H4 (cell line): Measurements from ENCODE around the gene MECR. TPM values are rescaled to one million over a fixed set of nuclear protein-coding genes. Genes with fewer than 3 reads are reported as not detected.

Experiments used
- DNase-seq: peaks from one replicate; pipeline ENCODE4 v3.0.0-alpha.2; 2015; ENCODE audit warnings: low spot score
- total RNA-seq: library from RNA; depleted of rRNA; stranded (reverse); fragments of >200 nt; shearing (Covaris generic); gene quantifications from 2 replicates; pipeline ENCODE4 v1.2.3, GENCODE V29; 2014

Gene MECR
- total RNA-seq, 1 experiment from 2014 or later, result 29.0 TPM

DNA sequence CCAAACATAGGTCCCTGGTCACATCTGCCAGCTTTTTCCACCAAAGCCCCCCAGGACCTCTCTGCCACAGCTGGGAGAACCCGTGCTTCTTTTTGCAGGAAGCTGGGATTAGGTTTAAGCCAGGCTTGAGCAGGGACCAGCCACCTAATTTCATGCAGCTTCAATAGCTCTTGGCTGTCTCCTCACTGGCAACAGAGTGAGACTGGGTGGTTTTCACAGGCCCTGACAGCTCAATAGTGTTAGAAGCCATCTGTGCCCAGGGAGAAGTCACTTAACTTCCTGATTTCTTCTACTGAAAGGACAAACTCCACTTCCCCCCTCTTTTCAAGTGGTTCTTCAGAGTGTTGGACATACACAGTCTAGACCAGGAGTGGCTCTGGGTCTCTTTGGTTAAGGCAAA is 28.7 kb downstream of the MECR start:
- no peak for DNase-seq

DNA sequence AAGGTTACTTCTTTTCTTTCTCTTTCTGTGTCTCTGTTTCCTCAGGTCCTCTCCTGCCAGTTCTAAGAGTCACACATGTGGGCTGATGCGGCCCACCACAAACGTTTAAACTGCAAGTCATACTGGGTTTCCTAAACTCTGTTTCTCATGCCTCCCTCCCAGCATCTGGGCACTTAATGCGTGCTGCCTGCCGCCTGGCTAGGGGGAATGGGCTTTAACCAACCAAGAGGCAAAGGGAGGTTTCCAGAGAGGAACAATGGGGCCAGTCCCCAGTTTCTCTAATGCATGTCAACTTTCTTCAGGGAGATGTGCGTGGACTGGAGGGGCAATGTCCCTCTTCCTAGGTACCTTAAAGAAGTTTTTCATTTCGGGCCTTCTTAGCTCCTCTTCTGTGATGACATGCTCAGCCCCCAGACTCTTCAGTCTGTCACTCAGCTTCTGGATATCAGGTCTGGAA is 29.1 kb downstream of the MECR start:
- DNase-seq, result no peak

DNA sequence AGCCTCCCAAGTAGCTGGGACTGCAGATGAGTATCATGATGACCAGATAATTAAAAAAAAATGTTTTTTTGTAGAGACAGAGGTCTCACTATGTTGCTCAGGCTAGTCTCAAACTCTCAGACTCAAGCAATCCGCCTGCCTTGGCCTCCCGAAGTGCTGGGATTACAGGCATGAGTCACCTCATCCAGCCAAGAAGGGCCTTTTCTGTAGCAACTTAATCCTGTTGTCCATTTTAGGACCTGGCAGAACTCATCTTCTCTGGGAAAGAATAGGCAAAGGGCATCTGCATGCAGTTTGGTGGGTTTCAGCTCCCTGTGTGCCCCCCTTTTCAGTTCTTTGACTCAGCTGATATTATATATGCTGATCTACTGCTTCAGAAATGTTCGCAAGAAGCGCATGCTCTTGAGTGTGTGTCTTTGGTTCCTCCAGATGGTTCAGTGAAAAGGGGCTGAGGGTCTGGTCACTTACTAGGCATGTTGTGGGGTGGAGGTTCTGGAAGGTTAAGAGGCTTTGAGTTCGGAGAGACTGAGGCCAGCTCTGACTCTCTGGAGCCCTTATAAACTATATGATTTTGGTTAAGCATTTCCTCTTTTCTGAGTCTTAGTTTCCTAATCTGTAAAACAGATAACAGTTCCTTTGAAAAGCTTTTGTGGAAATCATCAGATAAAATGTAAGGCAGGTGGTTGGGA is 29.7 kb downstream of the MECR start:
- no peak for DNase-seq

DNA sequence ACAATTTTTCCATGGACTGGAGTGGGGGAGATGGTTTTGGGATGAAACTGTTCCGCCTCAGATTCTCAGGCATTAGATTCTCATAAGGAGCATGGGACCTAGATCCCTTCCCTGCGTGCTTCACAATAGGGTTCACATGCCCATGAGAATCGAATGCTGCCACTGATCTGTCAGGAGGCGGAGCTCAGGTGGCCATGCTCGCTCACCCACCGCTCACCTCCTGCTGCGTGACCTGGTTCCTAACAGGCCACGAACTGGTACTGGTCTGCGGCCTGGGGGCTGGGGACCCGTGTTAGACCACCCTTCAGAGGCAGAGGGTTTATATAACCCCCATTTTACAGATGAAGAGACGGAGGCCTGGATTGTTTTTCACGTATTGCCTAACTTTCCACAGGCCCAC is 32.7 kb downstream of the MECR start:
- DNase-seq, result no peak

DNA sequence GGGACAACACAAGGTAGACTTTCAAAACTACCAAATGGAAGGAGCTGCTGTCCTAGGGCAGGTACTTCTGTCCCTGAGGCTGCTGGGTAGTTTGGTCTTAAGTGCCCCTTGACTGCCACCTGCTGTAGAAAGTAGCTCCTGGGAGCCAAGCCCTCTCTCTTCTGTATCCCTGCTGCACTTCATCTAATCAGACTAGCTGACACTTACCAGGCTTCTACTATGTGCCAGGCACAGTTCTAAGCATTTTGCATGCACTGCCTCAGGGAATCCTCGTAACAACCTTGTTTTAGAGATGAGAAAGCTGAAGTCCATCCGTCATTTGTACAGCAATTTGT is 33.2 kb downstream of the MECR start:
- DNase-seq, result peak; percentile 30

DNA sequence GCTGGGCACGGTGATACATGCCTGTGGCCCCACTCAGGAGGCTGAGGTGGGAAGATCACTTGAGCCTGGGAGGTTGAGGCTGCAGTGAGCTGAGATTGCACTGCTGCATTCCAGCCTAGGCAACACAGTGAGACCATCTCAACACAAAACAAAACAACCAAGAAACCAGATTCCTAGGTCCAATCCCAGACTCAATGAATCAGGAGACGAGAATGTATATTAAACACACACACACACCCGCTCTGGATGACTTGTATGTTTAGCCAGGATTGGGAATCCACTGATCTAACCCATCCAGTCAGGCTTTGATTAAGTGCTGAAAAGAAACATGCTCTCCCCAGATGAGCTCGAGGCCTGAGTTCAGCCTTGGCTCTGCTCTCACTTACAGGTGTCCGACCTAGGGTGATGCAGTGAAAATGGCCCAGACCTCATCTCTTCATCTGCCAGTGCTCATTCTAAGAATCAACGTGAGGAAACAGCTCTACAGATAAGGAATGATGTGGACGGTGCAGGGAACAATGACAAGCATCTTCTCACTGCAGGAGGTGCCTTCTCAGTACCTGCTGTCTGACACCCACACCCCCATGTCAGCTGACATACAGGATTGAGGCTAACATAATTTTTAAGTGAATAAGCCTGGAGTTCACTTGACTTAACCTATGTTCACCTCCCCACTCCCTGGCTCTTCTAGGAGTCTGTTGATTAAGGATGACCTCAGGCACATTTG is 33.7 kb downstream of the MECR start:
- no peak for DNase-seq

DNA sequence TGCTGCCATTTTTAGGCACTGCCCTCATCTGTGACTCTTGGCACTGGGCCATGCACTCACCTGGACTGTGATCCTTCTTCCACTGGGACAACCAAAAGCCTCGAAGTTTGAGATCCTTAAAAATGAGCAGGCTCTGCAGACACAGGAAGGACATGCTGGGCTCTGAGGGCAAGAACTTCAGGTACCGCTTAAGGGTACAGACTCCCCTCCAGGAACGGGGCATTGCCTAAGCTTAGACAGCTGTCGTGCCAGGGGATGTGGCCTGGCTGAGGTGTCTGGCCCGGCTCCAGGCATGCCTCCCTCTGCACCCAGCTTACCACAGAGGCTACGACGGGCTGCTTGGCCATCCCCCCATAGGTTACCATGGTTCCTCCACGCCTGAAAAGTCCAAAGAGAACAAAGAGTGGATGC is 34.8 kb downstream of the MECR start:
- peak; percentile 71 for DNase-seq

DNA sequence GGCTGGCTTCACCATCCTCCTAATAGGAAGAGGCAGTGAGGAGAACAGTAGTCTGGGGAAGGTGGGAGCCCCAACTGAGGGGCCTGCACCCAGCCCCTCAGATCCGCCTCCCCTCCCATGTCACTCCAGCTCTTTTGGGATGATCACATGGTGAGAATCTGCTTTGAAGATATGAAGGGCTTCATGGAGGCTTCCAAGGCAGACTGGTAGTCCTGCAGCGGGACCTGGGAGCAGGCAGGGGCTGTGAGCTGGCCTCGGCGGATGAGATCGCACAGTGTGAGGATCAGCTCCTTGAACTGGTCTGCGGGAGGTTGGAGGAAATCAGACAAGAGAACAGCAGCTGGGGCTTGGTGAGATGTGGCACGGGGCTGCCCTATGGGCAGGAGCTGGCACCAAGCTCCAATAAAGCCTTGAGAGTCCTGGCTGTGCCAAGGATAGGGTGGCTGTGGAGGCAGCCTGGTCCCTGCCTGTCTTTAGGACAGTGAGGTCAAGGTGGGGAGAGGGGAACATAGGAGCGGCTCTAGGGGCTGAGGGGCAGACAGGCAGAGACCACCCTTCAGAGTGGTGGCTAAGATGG is 36.8 kb downstream of the MECR start:
- no peak for DNase-seq

DNA sequence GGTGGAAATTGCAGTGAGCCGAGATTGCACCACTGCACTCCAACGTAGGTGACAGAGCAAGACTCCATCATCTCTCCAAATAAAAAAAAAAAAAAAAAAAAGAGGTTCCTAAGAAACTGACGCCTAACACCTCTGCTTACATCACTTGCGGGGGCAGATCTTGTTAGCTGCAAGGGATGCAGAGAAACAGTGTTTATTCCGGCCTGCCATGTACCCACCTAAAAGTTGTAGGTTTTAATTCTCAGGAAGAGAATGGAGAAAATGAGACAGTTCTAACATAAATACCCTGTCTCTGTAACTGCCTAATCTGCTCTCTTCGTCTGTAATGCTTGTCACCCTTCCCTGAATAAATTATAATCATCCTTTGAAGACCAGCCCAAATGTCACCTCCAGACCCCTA is 40.0 kb downstream of the MECR start:
- no peak for DNase-seq

DNA sequence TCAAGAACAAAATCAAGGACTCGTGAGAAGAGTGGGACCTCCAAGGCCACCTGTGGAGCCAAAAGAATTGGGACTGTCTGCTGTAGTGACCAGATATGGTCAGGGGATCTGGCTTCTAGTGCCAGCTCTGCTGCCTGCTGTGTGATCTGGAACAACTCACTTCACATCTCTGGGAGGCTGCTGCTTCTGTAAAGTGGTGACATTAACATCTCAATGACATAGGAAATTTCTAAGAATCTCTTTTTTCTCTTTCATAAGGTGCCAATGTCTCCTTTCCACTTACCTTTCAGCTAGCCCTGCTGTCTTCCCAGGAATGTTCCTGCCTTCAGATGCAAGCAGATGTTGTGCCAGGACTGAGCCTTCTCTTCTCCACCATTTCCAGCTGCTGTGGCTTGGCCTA is 44.0 kb downstream of the MECR start:
- DNase-seq, result no peak

DNA sequence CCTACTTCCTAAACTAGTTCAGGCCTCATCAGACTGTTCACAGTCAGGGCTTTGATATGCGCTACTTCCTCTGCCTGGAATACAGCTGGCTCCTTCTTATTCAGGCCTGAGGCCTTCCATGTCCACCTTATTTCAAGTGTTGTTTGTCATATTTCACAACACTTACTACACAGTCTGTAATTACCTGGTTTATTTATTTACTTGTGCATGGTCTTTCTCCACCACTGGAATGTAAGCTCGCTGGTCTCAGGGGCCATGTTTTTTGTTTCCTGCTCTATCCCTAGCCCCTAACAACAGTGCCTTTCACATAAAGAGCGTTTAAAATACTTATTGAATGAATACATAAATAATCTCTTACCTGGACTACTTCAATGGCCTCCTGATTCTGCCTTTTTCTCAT is 44.5 kb downstream of the MECR start:
- peak; percentile 66 for DNase-seq

DNA sequence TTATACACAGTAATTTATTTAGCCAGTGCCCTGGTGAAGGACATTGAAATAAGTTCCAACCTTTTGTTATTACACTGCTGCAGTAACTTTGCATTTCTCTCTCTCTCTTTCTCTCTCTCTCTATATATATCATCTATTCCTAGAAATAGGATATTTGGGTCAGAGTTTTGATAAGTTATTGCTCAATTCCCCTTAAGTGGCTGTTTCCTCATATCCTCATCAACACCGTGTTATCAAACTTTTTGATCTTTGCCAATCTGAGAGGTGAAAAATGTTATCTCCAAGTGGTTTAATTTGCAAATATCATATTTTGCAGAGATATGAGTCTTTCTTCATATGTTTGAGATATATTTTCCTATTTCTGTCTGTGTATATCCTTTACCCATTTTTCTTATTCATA is 47.4 kb downstream of the MECR start:
- DNase-seq, result no peak

DNA sequence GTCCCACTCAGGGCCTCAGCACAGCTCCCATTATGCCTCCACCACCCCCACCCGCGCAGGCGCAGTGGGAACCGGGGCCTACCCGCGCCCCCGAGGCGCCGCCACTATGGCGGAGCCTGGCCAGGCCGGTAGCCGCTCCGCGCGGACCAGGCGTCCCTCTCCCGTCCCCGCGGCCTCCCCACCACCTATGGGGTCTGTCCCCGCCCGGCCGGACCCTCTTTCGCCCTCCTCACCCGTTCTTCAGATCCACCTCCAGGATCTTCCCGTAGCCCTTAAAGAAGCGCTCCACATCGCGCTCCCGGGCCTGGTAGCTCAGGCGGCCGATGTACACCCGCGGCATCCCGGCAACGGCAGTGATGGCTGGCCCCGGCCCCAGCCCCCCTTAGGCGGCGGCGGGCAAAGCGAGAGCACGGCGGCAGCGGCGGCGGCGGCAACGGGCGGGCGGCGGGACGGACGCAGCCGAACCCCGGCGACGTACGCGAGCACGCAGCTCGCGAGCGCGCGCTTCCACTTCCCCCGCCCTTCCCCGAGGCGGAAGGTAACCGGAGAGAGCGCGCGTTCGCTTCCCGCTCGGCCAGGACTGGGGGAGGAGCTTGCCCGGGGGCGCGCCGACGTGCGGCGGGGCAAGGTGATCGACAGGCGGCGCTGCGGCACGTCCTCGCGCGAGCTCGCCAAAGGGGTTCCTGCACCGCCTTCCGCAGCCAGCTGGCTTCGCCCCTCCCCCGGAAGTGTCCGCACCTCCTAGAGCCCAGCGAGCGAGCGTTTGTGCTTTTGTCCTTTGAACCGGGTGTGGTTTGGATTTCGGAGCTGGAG is 49.1 kb downstream of the MECR start, which contains the start of gene SRSF4:
Gene SRSF4, minus strand, starts transcription at position 488 of the 813 bp plus-strand sequence. Its CDS starts 148 bp downstream, at position 340.
- DNase-seq, result peak; percentile 97

DNA sequence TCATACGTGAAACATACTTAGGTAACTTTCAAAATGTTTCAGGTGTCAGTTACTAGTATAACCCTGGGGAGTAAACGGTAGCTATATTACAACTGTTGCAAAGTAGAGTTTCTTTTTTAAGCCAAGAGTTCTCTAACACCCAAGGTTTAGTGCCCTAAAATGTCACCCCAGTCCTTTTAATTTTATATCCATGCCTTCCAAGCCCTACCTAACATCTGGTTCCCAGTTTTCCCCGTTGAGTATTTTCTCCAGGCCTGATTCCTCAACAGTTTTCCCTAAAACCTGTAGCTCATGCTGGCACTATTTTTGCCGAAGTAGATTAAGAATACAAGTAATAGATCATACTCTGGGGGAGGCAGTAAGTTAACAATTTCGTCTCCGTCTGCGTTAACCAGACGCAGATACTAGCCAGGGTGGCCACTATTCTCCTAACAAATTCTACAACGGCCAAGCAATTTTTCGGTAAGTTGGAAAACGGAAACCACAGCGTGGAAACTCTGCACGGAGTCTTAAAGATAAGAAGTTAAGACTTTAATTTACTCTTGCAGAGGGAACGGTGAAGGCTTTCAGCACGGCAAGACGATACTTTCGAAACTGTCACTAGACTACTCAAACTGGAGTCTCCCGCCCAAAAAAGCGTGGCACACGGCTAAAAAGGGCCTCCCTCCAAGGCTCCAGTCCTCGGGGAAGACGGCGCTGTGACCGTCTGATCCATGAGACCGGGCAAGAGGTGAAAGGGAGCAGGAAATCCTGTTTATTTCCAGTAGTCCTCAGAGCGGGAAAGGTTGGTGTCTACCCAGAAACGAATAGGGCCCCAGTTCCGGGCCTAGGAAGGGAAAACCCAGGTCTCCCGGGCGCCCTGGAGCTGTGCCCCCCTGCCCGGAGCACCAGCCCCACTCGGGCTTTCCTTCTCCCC is 50.0 kb downstream of the MECR start:
- DNase-seq, result no peak

DNA sequence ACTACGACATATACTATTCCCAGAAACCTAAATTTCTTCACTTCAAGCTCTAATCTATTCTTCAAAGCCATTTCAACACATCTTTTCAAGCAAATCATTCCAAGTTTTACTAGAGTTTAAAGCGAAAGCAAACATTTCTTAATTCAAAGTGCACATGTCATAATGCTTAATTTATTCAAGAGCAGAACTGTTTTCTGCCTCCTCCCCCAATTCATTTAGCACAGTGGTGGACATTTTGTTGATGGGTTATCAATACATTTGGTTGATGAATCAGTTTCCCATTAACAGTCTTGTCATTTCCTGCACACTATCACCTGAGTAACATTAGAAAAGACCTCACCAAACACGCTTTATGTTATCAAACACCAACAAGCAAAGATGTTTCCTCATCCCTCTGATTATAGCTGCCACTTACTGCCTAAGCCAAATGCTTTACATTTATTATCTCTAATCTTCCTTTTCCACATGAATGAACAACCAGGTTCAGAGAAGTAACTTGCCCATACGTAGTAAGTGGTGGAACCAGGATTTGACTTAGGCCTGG is 51.0 kb downstream of the MECR start:
- DNase-seq, result no peak

DNA sequence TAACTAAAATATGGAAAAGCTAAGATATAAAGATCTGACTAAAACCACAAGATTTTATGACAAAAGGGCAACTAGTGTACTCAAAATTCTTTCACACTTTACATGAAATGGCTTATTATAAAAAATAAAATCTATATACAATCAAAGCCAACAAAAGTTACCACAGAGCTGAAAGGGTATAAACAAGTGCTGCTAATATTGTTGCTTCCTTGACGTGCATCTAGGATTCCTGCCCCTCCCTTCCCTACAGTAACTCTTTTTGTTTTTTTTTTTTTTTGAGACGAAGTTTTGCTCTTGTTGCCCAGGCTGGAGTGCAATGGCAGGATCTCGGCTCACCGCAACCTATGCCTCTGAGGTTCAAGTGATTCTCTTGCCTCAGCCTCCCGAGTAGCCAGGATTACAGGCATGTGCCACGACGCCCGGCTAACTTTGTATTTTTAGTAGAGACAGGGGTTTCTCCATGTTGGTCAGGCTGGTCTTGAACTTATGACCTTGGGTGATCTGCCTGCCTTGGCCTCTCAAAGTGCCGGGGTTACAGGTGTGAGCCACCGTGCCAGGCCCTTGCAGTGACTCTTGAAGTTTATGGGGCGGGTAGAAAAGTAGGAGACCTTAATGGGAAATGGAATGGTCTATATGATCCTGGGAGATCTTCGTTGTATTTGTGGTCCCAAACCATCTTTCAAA is 53.6 kb downstream of the MECR start:
- no peak for DNase-seq

DNA sequence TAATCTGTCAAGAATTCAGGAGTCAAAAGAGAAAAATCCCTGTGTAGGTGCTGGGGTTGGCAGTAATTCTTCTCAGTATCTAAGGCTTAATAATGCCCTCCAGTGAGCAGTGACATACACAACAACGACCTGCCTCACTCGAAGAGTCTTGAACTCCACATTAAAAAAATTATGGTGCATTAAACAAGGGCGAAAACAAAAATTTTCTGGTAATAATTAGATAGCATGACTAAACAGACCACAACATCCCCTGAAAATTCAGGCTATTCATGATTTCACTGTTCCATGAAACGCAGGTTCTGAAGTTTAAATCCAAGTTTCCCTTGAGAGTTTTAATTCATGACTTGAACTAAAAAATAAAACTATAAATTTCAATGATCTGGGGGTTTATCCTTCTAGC is 54.2 kb downstream of the MECR start:
- DNase-seq, result no peak

DNA sequence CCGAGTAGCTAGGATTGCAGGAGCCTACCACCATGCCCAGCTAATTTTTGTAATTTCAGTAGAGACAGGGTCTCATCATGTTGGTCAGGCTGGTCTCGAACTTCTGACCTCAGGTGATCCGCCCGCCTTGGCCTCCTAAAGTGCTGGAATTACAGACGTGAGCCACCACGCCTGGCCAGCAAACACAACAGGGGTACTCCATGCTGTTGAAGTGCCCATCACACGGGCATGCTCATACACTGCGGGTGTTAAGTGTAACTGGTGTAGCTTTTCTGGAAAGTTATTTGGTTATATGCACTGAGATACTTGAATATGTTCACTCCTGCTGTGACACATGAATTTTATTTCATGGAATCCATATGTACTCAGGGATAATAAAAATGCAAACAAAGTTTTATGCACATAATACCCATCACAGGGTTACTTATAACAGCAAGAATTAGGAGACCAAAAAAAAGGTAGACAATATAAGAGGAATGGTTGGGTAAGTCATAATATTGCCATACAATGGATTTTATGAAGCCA is 58.3 kb downstream of the MECR start:
- no peak for DNase-seq

DNA sequence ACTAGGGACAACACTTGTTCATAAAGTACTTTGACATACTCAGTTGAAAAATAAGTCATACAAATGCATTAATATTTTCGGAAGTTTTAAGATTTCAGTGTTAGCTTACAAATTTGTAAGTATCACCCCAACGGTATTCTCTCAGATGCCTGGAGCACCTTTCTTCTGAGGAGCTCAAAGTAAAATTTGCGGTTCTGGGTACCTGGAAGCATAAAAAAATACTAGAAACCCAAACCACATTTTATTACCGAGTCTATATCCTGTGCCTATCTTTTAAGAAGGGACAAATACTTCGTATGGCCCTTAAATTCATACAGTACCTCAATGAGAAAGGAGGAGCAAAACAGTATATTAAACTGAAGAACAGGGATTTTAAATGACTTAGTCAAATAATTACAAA is 59.2 kb downstream of the MECR start:
- no peak for DNase-seq

DNA sequence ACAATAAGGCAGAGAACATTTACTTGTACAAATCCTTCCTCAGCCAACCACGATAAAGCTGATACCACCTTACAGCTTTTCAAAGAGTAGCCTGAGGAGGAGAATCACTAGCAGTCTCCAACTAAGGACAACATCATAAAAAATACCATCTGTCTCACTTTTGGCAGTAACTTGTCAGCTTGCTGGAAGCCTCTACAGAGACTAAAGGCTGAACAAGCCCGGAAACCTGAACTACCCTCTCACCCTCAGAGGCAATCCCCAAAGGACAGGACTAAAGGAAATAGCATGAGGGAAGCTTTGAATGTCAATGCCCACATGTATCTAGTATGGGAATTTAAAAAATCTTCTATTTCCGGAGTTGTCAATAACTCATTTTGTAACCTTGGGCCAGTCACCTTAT is 59.6 kb downstream of the MECR start:
- DNase-seq, result no peak
